ENCODE results near the gene TMEM37.

The TMEM37 gene

GRCh38 chr2:119448427-119449141, 16.9 kb downstream of the TMEM37 start:
- H3K4me3 ChIP-seq (ENCODE audit: low read depth, low read length), result no peak overlapping the region
- TF ChIP-seq CTCF (IDR thresholded peaks at IDR 0.05; ENCODE audit: low read depth, low read length), result no peak

GRCh38 chr2:119449521-119449920, 17.9 kb downstream of the TMEM37 start:
- H3K4me3 ChIP-seq (ENCODE audit: low read depth, low read length), result no peak overlapping the region
- no peak for TF ChIP-seq CTCF (IDR thresholded peaks at IDR 0.05; ENCODE audit: low read depth, low read length)

GRCh38 chr2:119451336-119452050, 19.8 kb downstream of the TMEM37 start:
- H3K4me3 ChIP-seq (ENCODE audit: low read depth, low read length), result no peak overlapping the region
- no peak for TF ChIP-seq CTCF (IDR thresholded peaks at IDR 0.05; ENCODE audit: low read depth, low read length)

- H3K4me3 ChIP-seq (ENCODE audit: low read depth, low read length), result no peak overlapping the region
- TF ChIP-seq CTCF (IDR thresholded peaks at IDR 0.05; ENCODE audit: low read depth, low read length), result no peak
Measured at GRCh38 chr2:119453972-119454593, 22.4 kb downstream of the TMEM37 start.

- H3K4me3 ChIP-seq (ENCODE audit: low read depth, low read length), result no peak overlapping the region
- no peak for TF ChIP-seq CTCF (IDR thresholded peaks at IDR 0.05; ENCODE audit: low read depth, low read length)
Measured at GRCh38 chr2:119455066-119455718, 23.5 kb downstream of the TMEM37 start.

- TF ChIP-seq CTCF (IDR thresholded peaks at IDR 0.05; ENCODE audit: low read depth, low read length), result no peak
- H3K4me3 ChIP-seq (ENCODE audit: low read depth, low read length), result no peak overlapping the region
Measured at GRCh38 chr2:119460076-119460475, 28.4 kb downstream of the TMEM37 start.

All from WI38 (cell line).